Pancreas (tissue), 10 donors: ENCODE results near the gene DEPDC1B. TPM values are rescaled to one million over a fixed set of nuclear protein-coding genes. Genes with fewer than 3 reads are reported as not detected.

Source experiments
- ATAC-seq, 4 donors: fragments of 200-7000 bp; cut with Tn5 transposase; one replicate each; pipeline versions ENCODE4 v1.8.0 to v1.9.1; 2020; ENCODE audit warnings: mild to moderate bottlenecking in 4 of 4, moderate library complexity in 4 of 4
- DNase-seq, 6 donors: peaks; one replicate each; pipeline ENCODE4 v3.0.0-alpha.2; 2020
- FAIRE-seq: peaks from 2 replicates; lab custom pipeline; 2012; peaks lifted over from hg19 to GRCh38; lab: Jason Lieb, UNC
- H3K27ac ChIP-seq, 4 donors: fragments of 200-600 bp; sonication (generic); 1 replicate in 3 of 4; 2 replicates in 1 of 4; pipeline versions ENCODE4 v1.5.0 to v1.8.0; 2020
- H3K27me3 ChIP-seq, 4 donors: fragments of 200-600 bp; one replicate each; pipeline ENCODE4 v1.8.0; 2021
- H3K36me3 ChIP-seq, 3 donors: fragments of 200-600 bp; sonication (generic) in 1 of 3; one replicate each; pipeline versions ENCODE4 v1.5.0 to v1.8.0; 2020 to 2021
- H3K4me1 ChIP-seq, 3 donors: fragments of 200-600 bp; one replicate each; pipeline ENCODE4 v1.8.0; 2021
- H3K4me3 ChIP-seq, 4 donors: fragments of 200-600 bp; sonication (generic) in 2 of 4; one replicate each; pipeline versions ENCODE4 v1.5.0 to v1.8.0; 2020 to 2021
- H3K9me3 ChIP-seq, 4 donors: fragments of 200-600 bp; one replicate each; pipeline ENCODE4 v1.8.0; 2021
- CTCF ChIP-seq, 4 donors: fragments of 200-600 bp; sonication (generic) in 3 of 4; IDR thresholded peaks; one replicate each; pipeline versions ENCODE4 v1.5.0 to v1.8.0; 2021; ENCODE audit warnings: antibody characterized with exemption in 4 of 4
- WGBS, 2 donors: extraction: QIAGEN DNeasy Blood & Tissue Kit; methylation state at CpG; one replicate each; pipeline ENCODE4 v1.1.7; 2013; 5-methylcytosine and 5-hydroxymethylcytosine counted together
- intact Hi-C, 3 donors: fragments of 100-400 bp; cut with DNase I; formaldehyde crosslinking; loops; one replicate each; pipeline versions ENCODE4 v1.11.1 to v1.14.2; 2022
- polyA plus RNA-seq, 2 donors: library from polyadenylated mRNA; stranded (reverse); fragments of 200-250 nt; gene quantifications; one replicate each; pipeline ENCODE4 v1.2.3, GENCODE V29; 2013
- total RNA-seq, 6 donors: library from RNA; stranded (reverse); fragmentation: NEBNext Ultra II Directional in 4 of 6; extraction: Animal tissue kit (Norgen Biotek cat#: 25700) in 4 of 6; gene quantifications; one replicate each; pipeline versions ENCODE4 v1.2.1 to v1.2.4, GENCODE V29; 2021 to 2023
- donor health status: healthy with polysubstance abuse.
- donor health status: DM: no; HTN: no; CAD: no; lungs with moderate emphysema.
- donor health status: DM: no; HTN: no; CAD: no.
- donor health status: control.
- donor health status: control.
- donor health status: Bipolar disorder and iron deficiency.
- donor health status: DM: yes; HTN: yes; CAD: no.
- donor health status: DM: no; HTN: no; CAD: no.
- donor health status: DM: no; HTN: no; CAD: no.
- donor health status: DM: yes; HTN: yes; CAD: no.

The DEPDC1B gene
- total and polyA plus RNA-seq, 8 donors = 0.08 to 0.37 (median 0.27) TPM

- H3K27ac ChIP-seq = no peak overlapping the region
- no peak overlapping the region for H3K4me3 ChIP-seq
- 88 to 93% methylated on average over 2 of the region's 2 CpGs for WGBS, 2 donors
- no peaks in the 10 kb centered on the region for H3K4me1 ChIP-seq
- DNase-seq (no peak), FAIRE-seq (no peak), ATAC-seq (no peak)
- no peaks in the 10 kb centered on the region for H3K36me3 ChIP-seq
- H3K9me3 ChIP-seq = no peaks in the 10 kb centered on the region
- intact Hi-C loops = no loop called here
- no peaks in the 10 kb centered on the region for H3K27me3 ChIP-seq
- no peak for TF ChIP-seq CTCF (IDR thresholded peaks at IDR 0.05)
These were observed 115.7 kb downstream of the DEPDC1B start for GRCh38 chr5:60584304-60584703.

GRCh38 chr5:60583616-60584015 lies 116.3 kb downstream of the DEPDC1B start:
- FAIRE-seq (no peak), DNase-seq (no peak), ATAC-seq (no peak)
- Histone ChIP-seq H3K9me3 (no peaks in the 10 kb centered on the region), H3K27ac (no peak overlapping the region), H3K4me1 (no peaks in the 10 kb centered on the region), H3K36me3 (no peaks in the 10 kb centered on the region), H3K27me3 (no peaks in the 10 kb centered on the region), H3K4me3 (no peak overlapping the region)
- intact Hi-C loops = no loop called here
- TF ChIP-seq CTCF (IDR thresholded peaks at IDR 0.05) = no peak

- WGBS, 2 donors = 75 to 89% methylated on average over 3 of the region's 3 CpGs
- H3K9me3 ChIP-seq = no peaks in the 10 kb centered on the region
- ATAC-seq = no peak
- no peak for FAIRE-seq
- no peak for DNase-seq
- H3K27me3 ChIP-seq = no peaks in the 10 kb centered on the region
- H3K4me3 ChIP-seq = no peak overlapping the region
- no peak for TF ChIP-seq CTCF (IDR thresholded peaks at IDR 0.05)
- no peak overlapping the region for H3K27ac ChIP-seq
- no peaks in the 10 kb centered on the region for H3K36me3 ChIP-seq
- H3K4me1 ChIP-seq = no peaks in the 10 kb centered on the region
- intact Hi-C loops = no loop called here
These were observed 121.7 kb downstream of the DEPDC1B start for GRCh38 chr5:60578315-60578714.

- Histone ChIP-seq H3K27me3 (no peaks in the 10 kb centered on the region), H3K4me3 (no peak overlapping the region), H3K36me3 (no peaks in the 10 kb centered on the region), H3K4me1 (no peaks in the 10 kb centered on the region), H3K27ac (no peak overlapping the region), H3K9me3 (no peaks in the 10 kb centered on the region)
- FAIRE-seq (no peak), ATAC-seq (no peak), DNase-seq (no peak)
- intact Hi-C loops = no loop called here
- no peak for TF ChIP-seq CTCF (IDR thresholded peaks at IDR 0.05)
- WGBS, 2 donors = 69 to 83% methylated on average over 1 of the region's 1 CpG
These were observed 122.8 kb downstream of the DEPDC1B start for GRCh38 chr5:60577116-60577515.

GRCh38 chr5:60576425-60576824 lies 123.5 kb downstream of the DEPDC1B start:
- no peak for TF ChIP-seq CTCF (IDR thresholded peaks at IDR 0.05)
- 91 to 96% methylated on average over 2 of the region's 2 CpGs for WGBS, 2 donors
- H3K9me3 ChIP-seq = no peaks in the 10 kb centered on the region
- ATAC-seq (no peak), FAIRE-seq (no peak), DNase-seq (no peak)
- H3K27me3 ChIP-seq = no peaks in the 10 kb centered on the region
- intact Hi-C loops = no loop called here
- H3K36me3 ChIP-seq = no peaks in the 10 kb centered on the region
- no peak overlapping the region for H3K4me3 ChIP-seq
- H3K27ac ChIP-seq = no peak overlapping the region
- H3K4me1 ChIP-seq = no peaks in the 10 kb centered on the region
